Cardiac fibroblast (primary cell): Measurements from ENCODE around the gene CNGA3.
"Not testable (repeated sequence)": the region's sequence is repeated elsewhere in the genome, so short reads cannot be mapped to it uniquely, and the experiment has no call there.

Source experiments
- DNase-seq, 2 donors: peaks; one replicate each; pipeline versions ENCODE4 v3.0.0 to v3.0.0-alpha.2; 2010; ENCODE audit warnings: low read depth in 2 of 2
- H3K4me3 ChIP-seq, 2 donors: replicated peaks in 1 of 2; 1 replicate in 1 of 2; 2 replicates in 1 of 2; pipeline ENCODE4 v1.5.1; 2011; ENCODE audit warnings: low read depth in 2 of 2, low read length in 2 of 2, mild to moderate bottlenecking in 2 of 2, moderate library complexity in 1 of 2
- TF ChIP-seq, protein P1 (sequence below): IDR thresholded peaks from one replicate; pipeline ENCODE4 v1.5.1; 2011; ENCODE audit warnings: low read depth, mild to moderate bottlenecking, low read length, inconsistent platforms

Gene CNGA3

DNA sequence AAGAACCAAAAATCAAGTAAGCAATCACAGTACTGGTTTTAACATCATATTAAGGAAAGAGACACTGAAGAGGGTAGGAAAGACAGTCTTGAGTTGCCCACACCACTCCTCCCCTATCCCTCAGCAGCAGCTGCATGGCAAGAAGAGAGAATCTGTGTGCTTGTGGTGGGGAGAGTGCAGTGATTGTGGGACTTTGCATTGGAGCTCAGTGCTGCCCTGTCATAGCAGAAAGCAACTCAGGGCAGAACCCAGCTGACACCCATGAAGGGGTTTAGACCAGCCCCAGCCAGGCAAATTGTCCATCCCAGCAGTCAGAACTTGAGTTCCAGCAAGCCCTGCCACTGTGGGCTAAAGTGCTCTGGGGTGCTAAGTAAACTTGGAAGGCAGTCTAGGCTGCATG lies 57.6 kb downstream of the CNGA3 start:
- TF ChIP-seq, protein P1, sequence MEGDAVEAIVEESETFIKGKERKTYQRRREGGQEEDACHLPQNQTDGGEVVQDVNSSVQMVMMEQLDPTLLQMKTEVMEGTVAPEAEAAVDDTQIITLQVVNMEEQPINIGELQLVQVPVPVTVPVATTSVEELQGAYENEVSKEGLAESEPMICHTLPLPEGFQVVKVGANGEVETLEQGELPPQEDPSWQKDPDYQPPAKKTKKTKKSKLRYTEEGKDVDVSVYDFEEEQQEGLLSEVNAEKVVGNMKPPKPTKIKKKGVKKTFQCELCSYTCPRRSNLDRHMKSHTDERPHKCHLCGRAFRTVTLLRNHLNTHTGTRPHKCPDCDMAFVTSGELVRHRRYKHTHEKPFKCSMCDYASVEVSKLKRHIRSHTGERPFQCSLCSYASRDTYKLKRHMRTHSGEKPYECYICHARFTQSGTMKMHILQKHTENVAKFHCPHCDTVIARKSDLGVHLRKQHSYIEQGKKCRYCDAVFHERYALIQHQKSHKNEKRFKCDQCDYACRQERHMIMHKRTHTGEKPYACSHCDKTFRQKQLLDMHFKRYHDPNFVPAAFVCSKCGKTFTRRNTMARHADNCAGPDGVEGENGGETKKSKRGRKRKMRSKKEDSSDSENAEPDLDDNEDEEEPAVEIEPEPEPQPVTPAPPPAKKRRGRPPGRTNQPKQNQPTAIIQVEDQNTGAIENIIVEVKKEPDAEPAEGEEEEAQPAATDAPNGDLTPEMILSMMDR = no peak
- no peak overlapping the region for H3K4me3 ChIP-seq
- no peak for DNase-seq

DNA sequence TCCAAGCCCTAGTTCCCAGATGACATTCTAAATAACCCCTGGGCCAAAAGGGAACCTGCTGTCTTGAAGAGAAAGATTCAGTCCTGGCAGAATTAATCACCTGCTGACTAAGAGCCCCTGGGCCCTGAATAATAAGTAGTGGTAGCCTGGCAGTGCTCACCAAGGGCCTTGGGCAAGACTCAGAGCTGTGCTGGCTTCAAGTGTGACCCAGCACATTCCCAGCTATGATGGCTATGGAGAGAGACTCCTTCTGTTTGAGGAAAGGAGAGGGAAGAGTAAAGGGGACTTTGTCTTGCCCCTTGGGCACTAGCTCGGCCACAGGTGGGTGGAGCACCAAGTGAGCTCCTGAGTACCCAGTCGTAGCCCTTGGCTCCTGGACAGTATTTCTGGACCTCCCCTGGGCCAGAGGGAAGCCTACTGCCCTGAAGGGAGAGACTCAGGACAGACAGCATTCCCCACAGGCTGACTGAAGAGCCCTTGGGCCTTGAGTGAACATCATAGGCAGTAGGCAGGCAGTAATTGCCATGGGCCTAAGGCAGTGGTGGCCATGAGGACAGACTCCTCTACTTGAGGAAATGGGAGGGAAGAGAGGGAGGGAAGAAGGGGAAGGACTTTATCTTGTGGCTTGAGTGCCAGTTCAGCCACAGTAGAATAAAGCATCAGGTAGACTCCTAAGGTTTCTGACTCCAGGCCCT lies 58.4 kb downstream of the CNGA3 start:
- TF ChIP-seq, protein P1 = no peak
- H3K4me3 ChIP-seq = no peak overlapping the region
- DNase-seq = no peak

DNA sequence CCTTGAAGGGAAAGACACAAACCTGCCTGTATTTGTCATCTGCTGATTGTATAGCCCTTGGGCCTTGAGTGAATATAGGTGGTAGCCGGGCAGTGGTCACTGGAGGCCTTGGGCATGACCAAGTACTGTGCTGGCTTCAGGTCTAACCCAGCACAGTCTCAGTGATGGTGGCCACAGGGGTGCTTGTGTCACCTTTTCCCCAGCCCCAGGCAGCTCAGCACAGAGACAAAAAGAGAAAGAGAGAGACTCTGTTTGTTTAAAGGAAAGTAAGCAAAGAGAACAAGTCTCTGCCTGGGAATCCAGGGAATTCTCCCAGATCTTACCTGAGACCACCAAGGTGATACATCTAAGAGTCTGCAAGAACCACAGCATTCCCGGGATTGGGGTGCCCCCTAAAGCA lies 59.0 kb downstream of the CNGA3 start:
- DNase-seq = no peak
- TF ChIP-seq, protein P1 = no peak

DNA sequence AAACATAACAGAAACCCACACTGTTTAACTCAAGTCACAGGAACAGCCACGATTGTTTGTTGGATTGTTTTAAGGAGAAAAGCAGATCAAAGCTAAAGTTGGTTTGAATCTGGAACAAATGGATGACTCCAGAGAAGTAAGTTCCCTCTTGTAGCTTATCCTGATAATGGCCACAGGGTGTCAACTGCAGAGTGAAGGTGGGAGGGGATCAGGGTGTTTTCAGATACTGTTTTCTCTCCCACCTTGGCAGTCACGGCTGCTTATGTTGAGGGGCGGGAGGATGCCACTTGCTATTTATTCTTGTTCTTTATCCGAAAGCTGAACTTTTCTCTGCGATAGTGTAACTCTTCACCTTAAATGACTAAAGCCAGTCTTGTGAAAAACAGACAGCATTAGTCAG lies 61.9 kb downstream of the CNGA3 start:
- TF ChIP-seq, protein P1 = no peak
- no peak overlapping the region for H3K4me3 ChIP-seq
- DNase-seq = no peak

More for the DNA sequence above, 59.0 kb downstream of the CNGA3 start:
- no peak overlapping the region for H3K4me3 ChIP-seq

DNA sequence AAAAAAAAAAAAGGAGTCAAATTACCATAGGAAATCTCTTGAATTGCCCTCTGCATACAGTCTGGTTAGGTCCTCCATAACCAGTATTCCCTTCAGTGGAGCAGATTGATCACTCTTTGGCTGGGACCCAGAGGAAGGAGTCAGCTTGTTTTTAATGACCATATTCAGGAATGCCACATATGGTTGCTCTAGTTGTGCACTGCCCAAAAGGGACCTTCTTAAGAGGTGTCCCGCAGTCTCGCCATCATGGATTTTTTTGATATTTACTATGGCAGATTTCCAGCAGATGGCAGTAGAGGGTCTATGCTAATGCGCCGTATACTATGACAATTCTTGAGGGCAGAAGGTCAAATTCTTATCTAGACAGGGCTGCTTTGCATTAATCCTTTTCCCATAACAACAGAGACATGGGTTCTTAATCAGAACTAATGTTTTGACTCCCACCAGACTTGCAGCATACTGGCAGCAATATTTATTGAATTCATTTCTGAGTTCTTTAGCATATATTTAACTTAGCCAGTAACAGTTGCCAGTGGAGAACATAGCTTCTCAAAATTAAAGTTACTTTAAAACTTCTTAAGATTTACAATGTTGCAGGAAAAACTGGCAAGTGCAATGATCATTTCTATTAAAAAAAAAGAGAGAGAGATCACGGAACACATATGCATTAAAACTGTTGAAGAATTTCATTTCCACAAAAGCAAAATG lies 66.6 kb downstream of the CNGA3 start:
- H3K4me3 ChIP-seq = no peak overlapping the region
- TF ChIP-seq, protein P1 = peak; percentile 76
- DNase-seq = peak; percentile 63 to 73

DNA sequence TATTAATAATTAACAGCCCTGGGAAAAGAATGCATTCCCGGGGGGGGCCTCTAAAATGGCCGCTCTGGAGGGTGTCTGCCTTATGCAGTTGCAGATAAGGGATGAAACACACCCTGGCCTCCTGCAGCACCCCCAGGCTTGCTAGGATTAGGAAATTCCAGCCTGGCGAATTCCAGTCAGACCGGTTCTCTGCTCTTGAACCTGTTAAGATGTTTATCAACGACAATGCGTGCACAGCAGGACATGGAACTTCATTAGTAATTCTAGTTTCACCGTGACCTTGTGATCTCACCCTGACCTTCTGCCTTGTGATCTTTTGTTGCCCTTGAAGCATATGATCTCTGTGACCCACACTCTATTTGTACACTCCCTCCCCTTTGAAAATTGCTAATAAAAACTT lies 68.0 kb downstream of the CNGA3 start:
- not testable (repeated sequence) for H3K4me3 ChIP-seq, DNase-seq

DNA sequence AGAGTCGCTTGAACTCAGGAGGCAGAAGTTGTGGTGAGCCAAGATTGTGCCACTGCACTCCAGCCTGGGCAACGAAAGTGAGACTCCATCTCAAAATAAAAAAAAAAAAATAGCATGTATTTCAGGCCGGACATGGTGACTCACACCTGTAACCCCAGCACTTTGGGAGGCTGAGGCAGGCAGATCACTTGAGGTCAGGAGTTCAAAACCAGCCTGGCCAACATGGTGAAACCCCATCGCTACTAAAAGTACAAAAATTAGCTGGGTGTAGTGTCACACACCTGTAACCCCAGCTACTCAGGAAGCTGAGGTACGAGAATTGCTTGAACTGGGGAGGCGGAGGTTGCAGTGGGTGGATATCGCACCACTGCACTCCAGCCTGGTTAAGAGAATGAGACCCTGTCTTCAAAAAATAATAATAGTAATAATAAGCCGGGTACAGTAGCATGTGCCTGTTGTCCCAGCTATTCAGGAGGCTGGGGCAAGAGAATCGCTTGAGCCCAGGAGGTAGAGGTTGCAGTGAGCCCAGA lies 69.5 kb downstream of the CNGA3 start:
- not testable (repeated sequence) for DNase-seq, H3K4me3 ChIP-seq
